ENCODE data around the gene BCO1.

BCO1 gene

GRCh38 chr16:81319221-81319912, 80.9 kb downstream of the BCO1 start:
- no peak for DNase-seq

GRCh38 chr16:81321039-81321438, 82.5 kb downstream of the BCO1 start:
- no peak for DNase-seq

GRCh38 chr16:81321536-81321935, 83.0 kb downstream of the BCO1 start:
- no peak for DNase-seq

GRCh38 chr16:81324808-81325207, 86.3 kb downstream of the BCO1 start:
- DNase-seq = no peak

GRCh38 chr16:81327011-81327410, 88.5 kb downstream of the BCO1 start:
- no peak for DNase-seq

- DNase-seq = no peak
Observed at GRCh38 chr16:81327447-81328196, 89.1 kb downstream of the BCO1 start.

GRCh38 chr16:81329947-81330346, 91.5 kb downstream of the BCO1 start:
- no peak for DNase-seq

GRCh38 chr16:81333356-81333755, 94.9 kb downstream of the BCO1 start:
- DNase-seq = no peak

- no peak for DNase-seq
Observed at GRCh38 chr16:81335669-81336068, 97.2 kb downstream of the BCO1 start.

GRCh38 chr16:81337097-81337496, 98.6 kb downstream of the BCO1 start:
- no peak for DNase-seq

Measured in suppressor macrophage (primary cell).